HG03064 (cell line): ENCODE results near the gene FMNL2.

Source experiments
- ATAC-seq: cut with Tn5 transposase; IDR thresholded peaks from one replicate; pipeline ENCODE4 v1.9.1; 2021; ENCODE audit warnings: low read depth; ENCODE audit not compliant: unreplicated experiment

Gene FMNL2

DNA sequence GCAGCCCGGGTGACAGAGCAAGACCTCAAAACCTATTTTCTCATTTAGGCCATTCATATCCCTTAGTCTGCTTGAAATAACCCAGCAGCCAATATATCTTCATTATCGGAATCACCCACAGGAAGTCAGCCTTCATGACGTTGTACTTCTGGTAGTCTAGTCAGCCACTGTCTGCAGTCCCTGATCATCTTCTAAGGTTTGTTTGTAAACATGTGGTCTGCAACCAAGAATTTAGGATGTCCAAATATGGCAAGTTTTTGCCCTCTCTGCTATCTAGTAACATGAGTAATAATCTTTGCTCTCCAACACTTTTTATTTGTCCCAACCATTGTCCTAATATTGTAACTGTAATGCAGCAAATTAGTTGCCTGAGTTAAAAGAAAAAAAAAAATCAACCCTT is 289.8 kb downstream of the FMNL2 start:
- no peak for ATAC-seq

DNA sequence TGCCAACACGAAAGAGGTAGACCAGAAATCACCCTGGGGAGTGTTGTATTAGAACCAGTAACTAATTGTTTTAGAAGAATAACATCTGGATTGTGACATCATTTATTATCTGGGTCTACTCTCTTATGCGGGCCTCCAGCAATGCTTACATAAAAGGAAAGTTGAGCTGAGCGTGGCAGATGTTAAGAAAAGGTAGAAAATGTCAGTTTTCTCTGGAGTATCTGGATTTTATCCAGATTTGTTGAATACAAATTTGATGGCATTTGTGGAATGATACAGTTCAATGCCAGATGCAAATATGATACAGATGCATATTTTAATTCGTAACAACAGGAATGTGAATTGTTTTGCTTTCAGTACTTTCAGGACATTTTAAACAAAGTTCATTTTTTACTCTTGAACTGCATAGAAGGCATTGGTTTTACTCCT is 292.0 kb downstream of the FMNL2 start:
- ATAC-seq = no peak

DNA sequence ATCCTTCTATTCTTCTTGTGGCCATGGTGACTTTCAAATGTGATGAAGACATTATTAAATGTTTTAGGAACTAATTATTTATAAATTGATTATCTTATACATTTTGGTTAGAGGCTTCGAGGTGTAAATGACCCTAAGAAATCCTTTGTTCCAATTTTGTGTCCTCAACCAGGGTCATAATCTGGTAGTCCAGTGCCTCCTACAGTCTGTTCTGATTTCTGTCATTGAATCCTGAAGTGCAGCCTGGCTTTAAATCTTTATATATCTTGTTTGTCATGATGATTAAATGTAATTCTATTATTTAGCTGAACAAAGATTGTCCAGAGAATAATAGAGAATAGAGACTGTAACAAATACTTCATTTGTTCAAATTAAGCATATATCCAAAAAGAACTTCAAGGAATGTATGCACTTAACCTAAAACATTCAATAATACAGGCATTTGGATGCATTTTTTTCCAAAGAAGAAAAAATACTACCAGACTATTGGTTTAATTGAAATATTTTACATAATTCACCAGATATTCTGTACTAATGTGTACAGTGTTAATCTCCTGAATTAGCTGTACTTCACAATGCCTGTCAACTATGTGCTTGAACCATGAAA is 292.5 kb downstream of the FMNL2 start:
- no peak for ATAC-seq

- ATAC-seq = no peak
Measured at GRCh38 chr2:152629202-152629601, 294.2 kb downstream of the FMNL2 start.

- ATAC-seq = no peak
Measured at GRCh38 chr2:152630466-152630865, 295.5 kb downstream of the FMNL2 start.

- no peak for ATAC-seq
Measured at GRCh38 chr2:152632736-152633135, 297.8 kb downstream of the FMNL2 start.

DNA sequence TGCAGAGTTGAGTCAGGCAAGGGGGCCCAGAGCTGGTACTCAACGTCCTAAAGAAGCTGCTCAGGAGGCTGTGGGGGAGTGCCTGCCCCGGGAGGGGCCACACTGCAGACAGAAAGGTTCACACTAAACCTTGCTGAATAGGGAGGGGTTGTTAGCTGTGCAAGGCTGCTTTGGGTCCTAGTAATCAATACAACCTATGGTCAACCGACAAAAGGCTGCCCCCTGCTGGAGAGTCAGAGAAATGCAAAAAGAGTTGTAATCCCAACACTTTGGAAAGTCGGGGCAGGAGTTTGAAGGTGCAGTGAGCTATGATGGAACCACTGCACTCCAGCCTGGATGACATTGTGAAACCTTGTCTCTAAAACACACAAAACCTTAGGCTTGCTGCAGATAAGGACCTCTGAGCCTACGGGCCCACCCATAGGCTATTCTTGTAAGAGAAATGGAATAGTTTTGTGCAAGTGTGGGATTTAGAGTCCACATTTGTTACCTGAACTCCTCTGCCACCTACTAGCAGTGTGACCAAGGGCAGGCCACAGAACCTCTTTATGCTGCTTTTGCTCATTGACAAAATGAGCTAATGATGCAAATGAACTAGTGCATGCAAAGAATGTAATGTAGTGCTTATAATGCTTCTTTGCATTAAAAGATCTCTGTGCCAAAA is 300.8 kb downstream of the FMNL2 start:
- ATAC-seq = no peak

- no peak for ATAC-seq
Measured at GRCh38 chr2:152637251-152637650, 302.3 kb downstream of the FMNL2 start.

DNA sequence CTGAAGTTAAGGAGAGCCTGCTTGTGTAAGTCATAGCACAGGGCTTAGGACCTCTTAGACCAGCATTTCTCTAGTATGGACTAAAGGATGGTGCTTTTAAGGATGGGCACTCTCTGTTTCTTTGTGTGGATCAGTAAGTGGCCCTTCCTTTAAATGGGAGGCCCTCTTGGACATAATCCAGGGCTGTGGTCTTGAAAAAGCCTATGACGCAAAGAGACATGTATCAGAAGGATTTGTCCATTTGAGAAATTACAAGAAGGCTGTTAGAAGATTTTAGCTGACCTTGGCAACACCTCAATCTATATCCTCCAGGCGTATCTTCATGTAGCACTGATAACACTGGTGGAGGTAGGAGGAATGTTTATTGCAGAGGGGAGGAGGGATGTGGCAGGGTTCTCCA is 303.1 kb downstream of the FMNL2 start:
- no peak for ATAC-seq

- ATAC-seq = no peak
Measured at GRCh38 chr2:152638590-152638989, 303.6 kb downstream of the FMNL2 start.

DNA sequence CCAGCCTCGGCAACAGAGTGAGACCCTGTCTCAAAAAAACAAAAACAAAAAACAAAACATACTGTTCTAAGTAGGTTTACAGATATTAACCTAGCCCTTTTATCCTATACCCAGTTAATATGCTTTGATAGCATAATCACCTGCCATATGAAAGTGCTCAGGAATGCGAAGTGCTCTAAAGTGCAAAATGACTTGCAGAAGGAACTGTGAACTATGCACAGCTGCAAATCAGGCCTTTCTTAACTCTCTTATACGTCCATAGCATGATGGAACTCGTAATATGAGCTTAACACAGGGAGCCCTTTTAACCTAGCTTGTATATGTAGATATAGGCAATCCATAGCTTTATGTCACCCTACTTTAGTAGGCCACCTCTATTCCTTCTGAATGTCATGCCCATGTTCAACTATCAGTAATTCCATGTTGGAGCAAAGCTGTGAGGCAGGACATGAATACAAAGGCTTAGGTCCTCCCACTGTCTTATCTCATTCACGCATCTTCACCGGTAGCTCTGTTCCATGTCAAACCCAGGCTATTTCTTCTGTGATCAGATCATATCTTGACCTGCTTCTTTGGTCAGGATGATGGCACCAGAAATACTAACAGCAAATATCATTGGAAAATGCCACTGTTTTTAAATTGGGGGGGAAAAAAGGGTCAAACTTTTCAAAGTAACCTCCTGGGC is 309.4 kb downstream of the FMNL2 start:
- no peak for ATAC-seq

- no peak for ATAC-seq
Measured at GRCh38 chr2:152646264-152646663, 311.3 kb downstream of the FMNL2 start.

- ATAC-seq = no peak
Measured at GRCh38 chr2:152646775-152647174, 311.8 kb downstream of the FMNL2 start.

GRCh38 chr2:152647552-152647951 is 312.6 kb downstream of the FMNL2 start:
- ATAC-seq = no peak

DNA sequence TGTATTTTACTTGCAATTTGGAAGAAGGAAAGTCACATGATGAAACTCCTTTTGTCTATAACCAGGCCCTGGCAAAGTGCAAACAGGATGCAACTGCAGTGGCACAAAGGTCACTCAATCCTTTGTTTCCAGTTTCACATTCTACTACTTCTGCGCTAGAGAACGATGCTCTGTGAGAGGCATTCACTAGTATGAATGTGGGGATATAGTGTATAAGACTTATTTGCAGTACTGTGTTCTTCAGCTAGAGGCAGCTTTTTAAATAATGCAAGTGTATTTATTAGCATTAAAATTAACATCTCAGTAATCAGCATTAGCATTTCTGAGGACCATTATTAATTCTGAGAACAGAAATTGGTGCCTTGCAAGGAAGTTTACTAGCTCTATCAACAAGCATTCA is 313.4 kb downstream of the FMNL2 start:
- no peak for ATAC-seq

- no peak for ATAC-seq
Measured at GRCh38 chr2:152649997-152650396, 315.0 kb downstream of the FMNL2 start.

GRCh38 chr2:152650768-152651371 is 315.9 kb downstream of the FMNL2 start:
- no peak for ATAC-seq

GRCh38 chr2:152651834-152652233 is 316.9 kb downstream of the FMNL2 start:
- no peak for ATAC-seq

DNA sequence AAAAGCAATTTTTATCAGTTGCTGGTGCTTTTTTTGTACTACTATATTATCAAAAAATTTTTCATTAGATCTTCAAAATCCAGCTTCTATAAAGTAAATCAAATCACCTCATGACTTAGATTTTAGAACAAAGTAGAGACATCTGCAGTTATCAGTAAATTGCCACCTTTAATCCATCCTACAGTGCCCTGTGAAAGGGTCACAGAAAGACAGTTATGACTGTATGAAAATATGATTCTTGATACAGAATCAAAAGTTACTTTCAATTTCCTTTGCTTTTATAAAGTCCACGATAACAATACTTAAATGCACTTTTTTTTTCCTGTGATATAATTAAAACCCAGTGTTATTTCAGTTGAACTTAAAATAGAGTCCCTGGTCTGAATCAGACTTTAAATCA is 320.9 kb downstream of the FMNL2 start:
- no peak for ATAC-seq

GRCh38 chr2:152657043-152657442 is 322.1 kb downstream of the FMNL2 start:
- no peak for ATAC-seq

- no peak for ATAC-seq
Measured at GRCh38 chr2:152658221-152658620, 323.2 kb downstream of the FMNL2 start.

GRCh38 chr2:152661076-152661475 is 326.1 kb downstream of the FMNL2 start:
- no peak for ATAC-seq
